ENCODE data around the gene KATNA1.

DNA sequence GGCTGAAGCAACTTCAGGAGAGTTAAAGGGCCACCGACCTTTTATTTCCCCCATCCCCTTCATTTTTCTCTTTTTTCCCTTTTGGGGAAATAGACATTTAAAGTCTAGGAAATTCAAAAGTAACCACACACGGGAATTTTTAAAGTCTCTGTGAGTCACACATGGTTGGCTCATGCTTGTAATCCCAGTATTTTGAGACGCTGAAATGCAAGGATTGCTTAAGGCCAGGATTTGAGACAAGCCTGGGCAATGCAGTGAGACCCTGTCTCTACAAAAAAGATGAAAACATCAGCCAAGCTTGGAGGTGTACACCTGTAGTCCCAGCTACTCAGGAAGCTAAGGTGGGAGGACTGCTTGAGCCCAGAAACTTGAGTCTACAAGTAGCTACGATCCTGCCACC lies 34.2 kb downstream of the KATNA1 start:
- TF ChIP-seq EP300 (IDR thresholded peaks at IDR 0.05; ENCODE audit: borderline replicate concordance) = no peak
- TF ChIP-seq, protein P1, sequence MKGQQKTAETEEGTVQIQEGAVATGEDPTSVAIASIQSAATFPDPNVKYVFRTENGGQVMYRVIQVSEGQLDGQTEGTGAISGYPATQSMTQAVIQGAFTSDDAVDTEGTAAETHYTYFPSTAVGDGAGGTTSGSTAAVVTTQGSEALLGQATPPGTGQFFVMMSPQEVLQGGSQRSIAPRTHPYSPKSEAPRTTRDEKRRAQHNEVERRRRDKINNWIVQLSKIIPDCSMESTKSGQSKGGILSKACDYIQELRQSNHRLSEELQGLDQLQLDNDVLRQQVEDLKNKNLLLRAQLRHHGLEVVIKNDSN (IDR thresholded peaks at IDR 0.05) = no peak
- TF ChIP-seq, protein P2, sequence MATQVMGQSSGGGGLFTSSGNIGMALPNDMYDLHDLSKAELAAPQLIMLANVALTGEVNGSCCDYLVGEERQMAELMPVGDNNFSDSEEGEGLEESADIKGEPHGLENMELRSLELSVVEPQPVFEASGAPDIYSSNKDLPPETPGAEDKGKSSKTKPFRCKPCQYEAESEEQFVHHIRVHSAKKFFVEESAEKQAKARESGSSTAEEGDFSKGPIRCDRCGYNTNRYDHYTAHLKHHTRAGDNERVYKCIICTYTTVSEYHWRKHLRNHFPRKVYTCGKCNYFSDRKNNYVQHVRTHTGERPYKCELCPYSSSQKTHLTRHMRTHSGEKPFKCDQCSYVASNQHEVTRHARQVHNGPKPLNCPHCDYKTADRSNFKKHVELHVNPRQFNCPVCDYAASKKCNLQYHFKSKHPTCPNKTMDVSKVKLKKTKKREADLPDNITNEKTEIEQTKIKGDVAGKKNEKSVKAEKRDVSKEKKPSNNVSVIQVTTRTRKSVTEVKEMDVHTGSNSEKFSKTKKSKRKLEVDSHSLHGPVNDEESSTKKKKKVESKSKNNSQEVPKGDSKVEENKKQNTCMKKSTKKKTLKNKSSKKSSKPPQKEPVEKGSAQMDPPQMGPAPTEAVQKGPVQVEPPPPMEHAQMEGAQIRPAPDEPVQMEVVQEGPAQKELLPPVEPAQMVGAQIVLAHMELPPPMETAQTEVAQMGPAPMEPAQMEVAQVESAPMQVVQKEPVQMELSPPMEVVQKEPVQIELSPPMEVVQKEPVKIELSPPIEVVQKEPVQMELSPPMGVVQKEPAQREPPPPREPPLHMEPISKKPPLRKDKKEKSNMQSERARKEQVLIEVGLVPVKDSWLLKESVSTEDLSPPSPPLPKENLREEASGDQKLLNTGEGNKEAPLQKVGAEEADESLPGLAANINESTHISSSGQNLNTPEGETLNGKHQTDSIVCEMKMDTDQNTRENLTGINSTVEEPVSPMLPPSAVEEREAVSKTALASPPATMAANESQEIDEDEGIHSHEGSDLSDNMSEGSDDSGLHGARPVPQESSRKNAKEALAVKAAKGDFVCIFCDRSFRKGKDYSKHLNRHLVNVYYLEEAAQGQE (IDR thresholded peaks at IDR 0.05; ENCODE audit: low read depth) = no peak
- TF ChIP-seq, protein P3, sequence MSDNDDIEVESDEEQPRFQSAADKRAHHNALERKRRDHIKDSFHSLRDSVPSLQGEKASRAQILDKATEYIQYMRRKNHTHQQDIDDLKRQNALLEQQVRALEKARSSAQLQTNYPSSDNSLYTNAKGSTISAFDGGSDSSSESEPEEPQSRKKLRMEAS (IDR thresholded peaks at IDR 0.05) = no peak
- no peak for TF ChIP-seq EGR1 (IDR thresholded peaks at IDR 0.05)
- no peak for TF ChIP-seq TCF12 (IDR thresholded peaks at IDR 0.05; ENCODE audit: low read depth)
